HEK293 (cell line): Measurements from ENCODE around the gene DMBX1.
A peak's percentile ranks its signal among the peaks of the same experiment; 100 is the strongest.

Experiments used
- AEBP2 ChIP-seq: fragments of 450-650 bp; formaldehyde crosslinking; IDR thresholded peaks from 2 replicates; pipeline ENCODE4 v1.5.1; 2016; ENCODE audit warnings: missing biosample characterization, missing genetic modification characterization, borderline replicate concordance
- HOXA7 ChIP-seq: sonication (generic); formaldehyde crosslinking; IDR thresholded peaks from 2 replicates; pipeline ENCODE4 v1.8.1; 2022; ENCODE audit warnings: missing genetic modification reagents, borderline replicate concordance
- KLF1 ChIP-seq: fragments of 450-650 bp; formaldehyde crosslinking; IDR thresholded peaks from 2 replicates; pipeline ENCODE4 v1.5.1; 2016; ENCODE audit warnings: missing biosample characterization, missing genetic modification characterization
- MYNN ChIP-seq: fragments of 450-650 bp; formaldehyde crosslinking; IDR thresholded peaks from 2 replicates; pipeline ENCODE4 v1.5.1; 2016; ENCODE audit warnings: missing biosample characterization, missing genetic modification characterization, borderline replicate concordance
- PRDM10 ChIP-seq: fragments of 450-650 bp; formaldehyde crosslinking; IDR thresholded peaks from 2 replicates; pipeline ENCODE4 v1.5.1; 2016; ENCODE audit warnings: missing biosample characterization, missing genetic modification characterization
- RBAK ChIP-seq: fragments of 450-650 bp; formaldehyde crosslinking; IDR thresholded peaks from 2 replicates; pipeline ENCODE4 v1.5.1; 2016; ENCODE audit warnings: missing biosample characterization, missing genetic modification characterization
- YY1 ChIP-seq: fragments of 450-650 bp; formaldehyde crosslinking; IDR thresholded peaks from 2 replicates; pipeline ENCODE4 v1.5.1; 2018; ENCODE audit warnings: missing biosample characterization, missing genetic modification characterization
- ZBTB20 ChIP-seq: fragments of 450-650 bp; formaldehyde crosslinking; IDR thresholded peaks from 2 replicates; pipeline ENCODE4 v1.5.1; 2016; ENCODE audit warnings: missing biosample characterization, missing genetic modification characterization
- ZBTB26 ChIP-seq: fragments of 450-650 bp; formaldehyde crosslinking; optimal IDR thresholded peaks from 2 replicates; pipeline ENCODE3; 2016; ENCODE audit warnings: missing biosample characterization, mild to moderate bottlenecking, missing genetic modification characterization
- ZIC2 ChIP-seq: fragments of 450-650 bp; formaldehyde crosslinking; IDR thresholded peaks from 2 replicates; pipeline ENCODE4 v1.5.1; 2016; ENCODE audit warnings: missing biosample characterization, missing genetic modification characterization
- ZNF132 ChIP-seq: fragments of 450-650 bp; formaldehyde crosslinking; IDR thresholded peaks from 2 replicates; pipeline ENCODE4 v1.5.1; 2017; ENCODE audit warnings: missing biosample characterization, missing genetic modification characterization, borderline replicate concordance
- ZNF133 ChIP-seq: fragments of 450-650 bp; formaldehyde crosslinking; IDR thresholded peaks from 2 replicates; pipeline ENCODE4 v1.5.1; 2016; ENCODE audit warnings: missing biosample characterization, missing genetic modification characterization
- ZNF184 ChIP-seq: fragments of 450-650 bp; IDR thresholded peaks from 2 replicates; pipeline ENCODE4 v1.5.1; 2018; ENCODE audit warnings: missing biosample characterization, mild to moderate bottlenecking, missing genetic modification characterization
- ZNF211 ChIP-seq: fragments of 450-650 bp; formaldehyde crosslinking; IDR thresholded peaks from 2 replicates; pipeline ENCODE4 v1.5.1; 2016; ENCODE audit warnings: low read depth, missing biosample characterization, missing genetic modification characterization
- ZNF248 ChIP-seq: fragments of 450-650 bp; formaldehyde crosslinking; IDR thresholded peaks from 2 replicates; pipeline ENCODE4 v1.5.1; 2017; ENCODE audit warnings: missing biosample characterization, missing genetic modification characterization
- ZNF335 ChIP-seq: fragments of 450-650 bp; formaldehyde crosslinking; conservative IDR thresholded peaks from 2 replicates; pipeline ENCODE4 v1.5.1; 2016; ENCODE audit warnings: missing biosample characterization, missing genetic modification characterization
- ZNF341 ChIP-seq: fragments of 450-650 bp; formaldehyde crosslinking; IDR thresholded peaks from 2 replicates; pipeline ENCODE4; 2016; ENCODE audit warnings: low read depth, missing biosample characterization, missing genetic modification characterization
- ZNF366 ChIP-seq: fragments of 450-650 bp; formaldehyde crosslinking; conservative IDR thresholded peaks from 2 replicates; pipeline ENCODE4 v1.5.1; 2016; ENCODE audit warnings: missing biosample characterization, missing genetic modification characterization
- ZNF558 ChIP-seq: fragments of 450-650 bp; formaldehyde crosslinking; IDR thresholded peaks from 2 replicates; pipeline ENCODE4 v1.5.1; 2016; ENCODE audit warnings: missing biosample characterization, missing genetic modification characterization
- ZNF561 ChIP-seq: fragments of 450-650 bp; IDR thresholded peaks from 2 replicates; pipeline ENCODE4 v1.5.1; 2018; ENCODE audit warnings: missing biosample characterization, missing genetic modification characterization, borderline replicate concordance
- ZNF585B ChIP-seq: fragments of 450-650 bp; formaldehyde crosslinking; IDR thresholded peaks from 2 replicates; pipeline ENCODE4 v1.5.1; 2016; ENCODE audit warnings: missing biosample characterization, missing genetic modification characterization
- ZNF747 ChIP-seq: fragments of 450-650 bp; formaldehyde crosslinking; IDR thresholded peaks from 2 replicates; pipeline ENCODE4 v1.5.1; 2016; ENCODE audit warnings: missing biosample characterization, missing genetic modification characterization
- ZSCAN23 ChIP-seq: fragments of 450-650 bp; formaldehyde crosslinking; IDR thresholded peaks from 2 replicates; pipeline ENCODE4 v1.5.1; 2016; ENCODE audit warnings: missing biosample characterization, missing genetic modification characterization
- ZXDB ChIP-seq: fragments of 450-650 bp; formaldehyde crosslinking; IDR thresholded peaks from 2 replicates; pipeline ENCODE4 v1.5.1; 2016; ENCODE audit warnings: missing biosample characterization, missing genetic modification characterization
- TF ChIP-seq, protein P1 (sequence below): fragments of 450-650 bp; formaldehyde crosslinking; IDR thresholded peaks from 2 replicates; pipeline ENCODE4 v1.5.1; 2016; ENCODE audit warnings: missing biosample characterization, missing genetic modification characterization
- TF ChIP-seq, protein P2 (sequence below): fragments of 450-650 bp; IDR thresholded peaks from 2 replicates; pipeline ENCODE4 v1.5.1; 2018; ENCODE audit warnings: missing biosample characterization, missing genetic modification characterization
- TF ChIP-seq, protein P3 (sequence below): sonication (generic); formaldehyde crosslinking; IDR thresholded peaks from 2 replicates; pipeline ENCODE4 v1.8.1; 2022; ENCODE audit warnings: mild to moderate bottlenecking, moderate library complexity, missing genetic modification reagents
- TF ChIP-seq, protein P4 (sequence below): fragments of 450-650 bp; formaldehyde crosslinking; IDR thresholded peaks from 2 replicates; pipeline ENCODE4 v1.5.1; 2016; ENCODE audit warnings: missing biosample characterization, missing genetic modification characterization

Gene DMBX1

DNA sequence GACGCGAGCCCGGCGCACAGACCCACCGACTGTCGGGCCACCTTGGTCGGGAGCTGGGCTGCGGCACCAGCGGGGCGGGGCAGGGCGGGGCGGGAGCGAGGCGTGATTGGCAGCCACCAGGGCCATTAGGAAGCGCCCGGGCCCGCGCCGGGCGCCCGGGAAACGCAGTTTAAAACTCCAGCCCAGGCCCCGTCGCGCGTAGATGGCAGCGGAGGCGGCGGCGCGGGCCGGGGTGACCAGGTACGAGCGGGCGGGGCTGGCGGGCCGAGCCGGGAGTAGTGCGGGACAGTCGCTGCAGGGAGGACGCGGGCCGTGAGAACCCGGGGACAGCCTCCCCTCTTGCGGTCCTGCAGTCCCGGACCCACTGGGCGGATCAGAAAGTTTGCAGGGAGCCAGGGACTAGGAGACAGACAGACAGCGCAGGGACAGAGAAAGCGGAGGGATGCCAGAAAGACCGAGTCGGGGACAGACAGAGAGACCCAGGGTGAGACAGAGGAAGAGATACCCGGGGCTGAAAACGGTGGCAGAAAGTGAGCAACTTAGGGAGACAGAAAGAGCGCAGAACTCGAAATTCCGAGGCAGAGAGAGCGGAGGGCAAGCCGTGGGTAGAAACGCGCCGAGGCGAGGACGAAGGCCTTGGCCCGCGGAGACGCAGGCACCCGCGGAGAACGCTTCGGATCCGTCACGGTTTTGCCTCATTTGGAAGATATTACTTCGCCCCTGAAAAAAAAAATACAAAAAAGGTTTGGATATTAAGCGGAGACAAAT is at the start of gene DMBX1 (continued):
- no peak for TF ChIP-seq ZNF747 (tag by site-specific recombination)
- TF ChIP-seq ZBTB20 (tag by site-specific recombination), result peak; percentile 99
- peak; percentile 10; the same call in 1 of the 2 replicates for TF ChIP-seq ZNF341
- TF ChIP-seq HOXA7, result no peak
- no peak for TF ChIP-seq MYNN (tag by site-specific recombination)
- TF ChIP-seq, protein P1, sequence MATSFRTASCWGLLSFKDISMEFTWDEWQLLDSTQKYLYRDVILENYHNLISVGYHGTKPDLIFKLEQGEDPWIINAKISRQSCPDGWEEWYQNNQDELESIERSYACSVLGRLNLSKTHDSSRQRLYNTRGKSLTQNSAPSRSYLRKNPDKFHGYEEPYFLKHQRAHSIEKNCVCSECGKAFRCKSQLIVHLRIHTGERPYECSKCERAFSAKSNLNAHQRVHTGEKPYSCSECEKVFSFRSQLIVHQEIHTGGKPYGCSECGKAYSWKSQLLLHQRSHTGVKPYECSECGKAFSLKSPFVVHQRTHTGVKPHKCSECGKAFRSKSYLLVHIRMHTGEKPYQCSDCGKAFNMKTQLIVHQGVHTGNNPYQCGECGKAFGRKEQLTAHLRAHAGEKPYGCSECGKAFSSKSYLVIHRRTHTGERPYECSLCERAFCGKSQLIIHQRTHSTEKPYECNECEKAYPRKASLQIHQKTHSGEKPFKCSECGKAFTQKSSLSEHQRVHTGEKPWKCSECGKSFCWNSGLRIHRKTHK (tag by site-specific recombination), result no peak
- TF ChIP-seq ZNF211 (tag by site-specific recombination), result no peak
- TF ChIP-seq ZNF366 (tag by site-specific recombination), result no peak
- TF ChIP-seq ZNF335 (tag by site-specific recombination), result peak; percentile 67
- no peak for TF ChIP-seq ZNF585B (tag by site-specific recombination)
- no peak for TF ChIP-seq ZNF132 (tag by site-specific recombination)
- peak; percentile 85 for TF ChIP-seq ZBTB26 (tag by site-specific recombination)
- no peak for TF ChIP-seq ZNF133
- no peak for TF ChIP-seq ZNF558 (tag by site-specific recombination)
- no peak for TF ChIP-seq ZNF184 (tag by site-specific recombination)
- peak; percentile 62; the same call in 1 of the 2 replicates for TF ChIP-seq ZNF561
- TF ChIP-seq ZSCAN23 (tag by site-specific recombination), result no peak
- TF ChIP-seq, protein P2, sequence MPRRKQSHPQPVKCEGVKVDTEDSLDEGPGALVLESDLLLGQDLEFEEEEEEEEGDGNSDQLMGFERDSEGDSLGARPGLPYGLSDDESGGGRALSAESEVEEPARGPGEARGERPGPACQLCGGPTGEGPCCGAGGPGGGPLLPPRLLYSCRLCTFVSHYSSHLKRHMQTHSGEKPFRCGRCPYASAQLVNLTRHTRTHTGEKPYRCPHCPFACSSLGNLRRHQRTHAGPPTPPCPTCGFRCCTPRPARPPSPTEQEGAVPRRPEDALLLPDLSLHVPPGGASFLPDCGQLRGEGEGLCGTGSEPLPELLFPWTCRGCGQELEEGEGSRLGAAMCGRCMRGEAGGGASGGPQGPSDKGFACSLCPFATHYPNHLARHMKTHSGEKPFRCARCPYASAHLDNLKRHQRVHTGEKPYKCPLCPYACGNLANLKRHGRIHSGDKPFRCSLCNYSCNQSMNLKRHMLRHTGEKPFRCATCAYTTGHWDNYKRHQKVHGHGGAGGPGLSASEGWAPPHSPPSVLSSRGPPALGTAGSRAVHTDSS (tag by site-specific recombination), result no peak
- TF ChIP-seq YY1, result no peak
- TF ChIP-seq, protein P3, sequence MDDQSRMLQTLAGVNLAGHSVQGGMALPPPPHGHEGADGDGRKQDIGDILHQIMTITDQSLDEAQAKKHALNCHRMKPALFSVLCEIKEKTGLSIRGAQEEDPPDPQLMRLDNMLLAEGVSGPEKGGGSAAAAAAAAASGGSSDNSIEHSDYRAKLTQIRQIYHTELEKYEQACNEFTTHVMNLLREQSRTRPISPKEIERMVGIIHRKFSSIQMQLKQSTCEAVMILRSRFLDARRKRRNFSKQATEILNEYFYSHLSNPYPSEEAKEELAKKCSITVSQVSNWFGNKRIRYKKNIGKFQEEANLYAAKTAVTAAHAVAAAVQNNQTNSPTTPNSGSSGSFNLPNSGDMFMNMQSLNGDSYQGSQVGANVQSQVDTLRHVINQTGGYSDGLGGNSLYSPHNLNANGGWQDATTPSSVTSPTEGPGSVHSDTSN (CRISPR knock-in tag), result 0 out of 2 replicates have a peak, but pooled peaks have one; percentile 61
- TF ChIP-seq ZNF248 (tag by site-specific recombination), result no peak
- no peak for TF ChIP-seq AEBP2 (tag by site-specific recombination)
- TF ChIP-seq ZIC2 (tag by site-specific recombination), result no peak
- TF ChIP-seq PRDM10 (tag by site-specific recombination), result peak; percentile 38; the same call in 1 of the 2 replicates
- TF ChIP-seq ZXDB (tag by site-specific recombination), result peak; percentile 41; the same call in 1 of the 2 replicates
- 0 out of 2 replicates have a peak, but pooled peaks have one; percentile 43 for TF ChIP-seq KLF1
- no peak for TF ChIP-seq RBAK
- TF ChIP-seq, protein P4, sequence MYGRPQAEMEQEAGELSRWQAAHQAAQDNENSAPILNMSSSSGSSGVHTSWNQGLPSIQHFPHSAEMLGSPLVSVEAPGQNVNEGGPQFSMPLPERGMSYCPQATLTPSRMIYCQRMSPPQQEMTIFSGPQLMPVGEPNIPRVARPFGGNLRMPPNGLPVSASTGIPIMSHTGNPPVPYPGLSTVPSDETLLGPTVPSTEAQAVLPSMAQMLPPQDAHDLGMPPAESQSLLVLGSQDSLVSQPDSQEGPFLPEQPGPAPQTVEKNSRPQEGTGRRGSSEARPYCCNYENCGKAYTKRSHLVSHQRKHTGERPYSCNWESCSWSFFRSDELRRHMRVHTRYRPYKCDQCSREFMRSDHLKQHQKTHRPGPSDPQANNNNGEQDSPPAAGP (tag by site-specific recombination), result 0 out of 2 replicates have a peak, but pooled peaks have one; percentile 27
